ENCODE data around the gene PWP1.

DNA sequence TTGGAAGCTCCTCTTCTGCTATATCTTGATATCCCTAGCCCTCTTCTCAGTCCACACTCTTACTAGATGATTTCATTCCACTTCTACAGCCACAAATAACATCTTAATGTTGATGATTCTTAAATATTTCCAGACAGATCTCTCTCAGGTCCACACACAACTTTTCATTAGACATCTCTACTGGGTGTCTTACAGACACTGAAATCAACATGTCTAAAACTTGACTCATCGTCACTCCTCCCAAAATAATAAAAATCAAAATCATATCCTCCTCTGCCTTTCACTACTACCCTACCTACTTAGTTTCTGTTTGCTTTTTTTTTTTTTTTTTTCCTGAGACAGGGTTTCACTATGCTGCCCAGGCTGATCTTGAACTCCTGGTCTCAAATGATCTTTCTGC is 63.5 kb downstream of the PWP1 start:
- TF ChIP-seq, protein P1, sequence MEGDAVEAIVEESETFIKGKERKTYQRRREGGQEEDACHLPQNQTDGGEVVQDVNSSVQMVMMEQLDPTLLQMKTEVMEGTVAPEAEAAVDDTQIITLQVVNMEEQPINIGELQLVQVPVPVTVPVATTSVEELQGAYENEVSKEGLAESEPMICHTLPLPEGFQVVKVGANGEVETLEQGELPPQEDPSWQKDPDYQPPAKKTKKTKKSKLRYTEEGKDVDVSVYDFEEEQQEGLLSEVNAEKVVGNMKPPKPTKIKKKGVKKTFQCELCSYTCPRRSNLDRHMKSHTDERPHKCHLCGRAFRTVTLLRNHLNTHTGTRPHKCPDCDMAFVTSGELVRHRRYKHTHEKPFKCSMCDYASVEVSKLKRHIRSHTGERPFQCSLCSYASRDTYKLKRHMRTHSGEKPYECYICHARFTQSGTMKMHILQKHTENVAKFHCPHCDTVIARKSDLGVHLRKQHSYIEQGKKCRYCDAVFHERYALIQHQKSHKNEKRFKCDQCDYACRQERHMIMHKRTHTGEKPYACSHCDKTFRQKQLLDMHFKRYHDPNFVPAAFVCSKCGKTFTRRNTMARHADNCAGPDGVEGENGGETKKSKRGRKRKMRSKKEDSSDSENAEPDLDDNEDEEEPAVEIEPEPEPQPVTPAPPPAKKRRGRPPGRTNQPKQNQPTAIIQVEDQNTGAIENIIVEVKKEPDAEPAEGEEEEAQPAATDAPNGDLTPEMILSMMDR (IDR thresholded peaks at IDR 0.05): no peak
- TF ChIP-seq EP300 (IDR thresholded peaks at IDR 0.05): no peak
- no peak for TF ChIP-seq POLR2A (IDR thresholded peaks at IDR 0.05)
